GM19240 (cell line): ENCODE results near the gene SLC15A3.
A peak's percentile ranks its signal among the peaks of the same experiment; 100 is the strongest.

Source experiments
- DNase-seq: peaks from one replicate; pipeline ENCODE4 v3.0.0; 2011; ENCODE audit warnings: low spot score; ENCODE audit not compliant: insufficient read length

SLC15A3 gene

DNA sequence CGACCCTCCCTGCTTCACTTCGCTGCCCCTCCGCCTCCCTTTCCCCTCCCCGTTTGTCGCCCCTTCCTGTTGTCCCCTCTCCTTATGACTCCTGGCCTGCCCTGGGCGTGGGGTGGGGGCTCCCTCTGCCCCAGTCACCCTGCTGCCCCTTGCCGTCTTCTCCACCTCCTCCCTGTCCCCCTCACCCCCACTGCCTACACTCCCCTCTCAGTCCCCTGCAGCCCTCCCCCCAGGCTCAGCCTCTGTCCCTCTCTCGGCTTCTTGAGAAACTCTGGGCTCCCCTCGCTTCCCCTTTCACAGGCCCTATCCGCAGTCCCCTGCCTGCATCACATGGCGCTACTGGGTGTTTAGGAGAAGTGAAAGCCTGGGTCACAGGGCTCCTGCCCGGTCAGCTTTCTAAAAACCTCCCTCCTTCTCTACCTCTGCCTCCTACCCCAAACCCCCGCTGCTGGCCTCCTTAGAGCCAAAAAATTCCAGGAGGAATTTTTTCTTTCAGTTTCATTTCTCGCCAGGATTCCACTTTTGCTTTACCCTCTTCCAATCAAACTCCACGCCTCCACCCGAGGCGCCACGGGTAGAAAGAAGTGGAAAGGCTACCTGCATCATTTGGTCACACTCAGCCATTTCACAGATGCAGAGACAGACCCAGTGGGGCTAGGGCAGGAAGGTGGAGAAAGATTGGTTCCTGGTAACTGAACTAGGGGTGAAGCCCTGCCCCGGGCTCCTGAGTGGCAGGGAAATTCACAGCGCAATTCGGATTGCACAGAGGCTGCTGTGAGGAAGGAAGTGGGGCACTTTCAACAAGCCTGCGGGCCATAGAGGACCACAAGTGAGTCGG lies at the start of gene SLC15A3:
SLC15A3 (minus strand) TSS at position 273 of the 838 bp plus-strand sequence. CDS start 625 bp downstream, outside the sequence.
- DNase-seq: peak; percentile 83

DNA sequence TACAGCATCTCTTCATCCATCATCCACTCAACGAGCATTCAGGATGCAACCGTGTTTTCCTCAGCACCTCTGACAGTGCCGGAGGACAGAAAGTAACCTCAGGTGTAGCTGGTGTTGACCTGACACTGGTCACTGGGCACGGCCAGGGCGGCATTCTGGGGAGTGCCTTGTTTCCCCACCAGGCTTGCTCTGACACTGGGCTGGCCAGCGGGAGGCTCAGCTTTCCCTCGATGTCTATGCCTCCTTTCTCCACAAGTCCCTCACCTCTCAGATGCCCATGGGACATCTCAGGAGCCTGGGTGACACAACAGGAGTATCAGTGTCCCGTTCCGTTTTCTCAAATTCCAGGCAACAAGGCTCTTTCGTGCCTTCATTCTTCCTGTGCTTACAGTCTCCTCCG lies 48.5 kb upstream of the SLC15A3 start:
- DNase-seq: no peak

DNA sequence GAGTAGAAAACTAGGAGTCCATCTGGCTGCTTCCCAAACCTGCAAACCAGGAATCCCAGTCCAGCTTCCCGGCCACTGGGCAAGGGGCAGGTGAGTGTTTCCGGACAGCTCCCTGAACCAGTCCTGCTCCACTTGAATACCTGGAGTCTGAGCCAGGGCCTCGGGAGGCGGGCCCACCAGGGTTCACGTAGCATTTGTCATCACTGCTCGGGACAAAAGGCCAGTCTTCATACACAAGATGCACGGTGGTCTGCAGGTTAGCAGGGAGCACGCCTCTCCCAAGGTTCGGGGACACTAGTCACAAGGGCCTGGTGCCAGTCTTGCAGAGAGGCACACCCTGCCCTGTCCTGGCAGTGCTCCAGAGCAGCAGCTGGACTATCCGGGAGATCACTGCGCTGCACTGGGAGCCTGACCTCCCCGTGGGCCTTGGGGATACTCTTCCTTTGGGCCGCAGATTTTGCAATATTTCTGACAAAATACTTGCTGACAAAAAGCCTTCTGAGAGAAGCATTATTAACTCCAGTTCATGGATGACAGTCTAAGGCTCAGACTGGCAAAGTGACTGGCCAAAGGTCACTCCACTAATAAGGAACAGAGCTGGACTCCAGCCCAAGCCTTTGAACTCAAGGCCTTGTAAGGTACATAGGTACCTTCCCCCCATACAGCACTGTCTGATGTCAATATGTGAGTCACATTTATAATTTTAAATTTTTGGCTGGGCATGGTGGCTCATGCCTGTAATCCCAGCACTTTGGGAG lies 44.6 kb upstream of the SLC15A3 start:
- no peak for DNase-seq

DNA sequence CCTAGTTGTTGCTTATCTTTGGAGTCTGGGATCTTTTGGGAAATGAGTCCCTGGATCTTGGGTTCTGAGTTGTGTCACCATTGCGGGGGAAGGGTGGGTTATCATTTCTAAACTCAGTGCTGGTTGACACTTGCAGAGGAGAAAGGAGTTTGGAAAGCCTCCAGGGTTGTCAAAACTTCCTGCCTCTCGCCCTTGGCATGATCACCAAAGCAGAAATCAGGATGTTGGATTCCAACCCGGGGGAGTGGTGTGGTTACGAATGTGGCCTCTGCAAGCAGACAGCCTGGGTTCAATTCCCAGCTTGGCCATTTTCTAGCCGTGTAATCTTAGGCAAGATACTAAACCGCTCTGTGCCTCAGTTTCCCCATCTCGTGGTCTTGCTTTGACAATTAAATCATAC lies 43.8 kb upstream of the SLC15A3 start:
- no peak for DNase-seq

DNA sequence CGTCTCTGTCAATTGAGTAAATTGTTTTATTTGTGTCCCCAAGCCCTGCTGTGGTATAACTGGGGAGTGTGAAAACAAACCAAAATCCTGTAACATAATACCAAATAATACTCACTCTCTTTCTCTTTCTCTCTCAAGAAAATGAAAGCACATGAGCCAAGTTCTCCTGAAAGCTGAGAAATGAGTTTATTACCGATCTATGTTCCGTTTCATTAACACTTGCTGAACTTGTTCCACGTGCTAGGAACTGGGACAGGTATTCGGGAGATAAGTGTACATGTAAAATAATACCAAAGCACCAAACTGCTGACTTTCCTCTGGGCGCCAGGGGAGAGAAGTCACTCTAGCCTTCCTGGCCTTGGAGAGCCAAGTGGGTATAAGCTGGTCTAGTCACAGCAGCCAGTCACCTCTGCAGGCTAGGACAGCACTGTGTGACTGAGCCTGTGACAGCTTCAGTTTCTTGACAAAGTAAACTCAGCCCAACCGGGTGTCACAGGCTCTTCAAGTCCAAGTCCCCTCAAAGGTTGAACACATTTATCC lies 42.6 kb upstream of the SLC15A3 start:
- no peak for DNase-seq

DNA sequence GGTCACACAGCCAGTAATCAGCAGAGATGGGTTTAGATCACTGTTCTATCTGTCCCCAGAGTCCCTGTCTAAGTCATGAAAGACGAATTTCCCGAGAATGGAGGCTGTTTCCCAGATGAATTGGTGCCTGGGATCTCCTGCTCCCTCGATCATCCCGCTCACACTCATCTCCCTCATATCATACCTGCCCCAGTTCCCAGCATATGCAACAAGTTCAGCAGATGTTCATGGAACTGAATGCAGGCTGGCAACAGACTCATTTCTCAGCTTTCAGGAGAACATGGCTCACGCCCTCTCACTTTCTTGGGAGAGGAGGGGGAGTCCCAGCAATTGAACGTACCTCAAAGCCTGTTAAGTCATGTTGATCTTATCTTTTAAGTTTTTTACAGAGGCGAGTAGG lies 41.6 kb upstream of the SLC15A3 start:
- no peak for DNase-seq

DNA sequence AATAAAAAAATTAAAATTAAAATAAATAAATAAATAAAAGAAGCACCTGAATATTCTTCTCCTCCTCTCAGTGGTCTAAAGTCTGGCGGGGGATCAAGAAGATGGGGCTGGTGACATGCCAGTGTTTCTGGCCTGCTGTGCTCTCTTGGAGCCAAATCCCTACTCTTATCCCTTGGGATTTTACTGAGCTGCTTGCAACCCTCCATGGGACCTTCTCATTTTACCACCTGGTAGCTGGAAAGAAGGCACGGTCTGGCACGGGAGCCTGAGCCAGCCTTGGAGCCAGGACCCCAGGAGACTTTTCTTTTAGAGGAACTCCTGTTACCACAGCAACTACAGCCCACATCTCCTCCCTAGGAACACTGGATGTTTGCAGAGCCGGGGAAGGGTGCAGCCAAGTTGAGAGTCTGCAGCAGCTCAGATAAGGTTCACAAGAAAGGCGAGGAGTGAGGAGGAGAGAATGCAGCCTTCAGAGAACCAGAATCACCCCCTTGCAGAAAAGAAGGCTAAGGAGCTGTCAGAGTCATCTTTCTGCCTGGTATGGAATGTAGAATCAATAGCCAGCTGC lies 41.0 kb upstream of the SLC15A3 start:
- DNase-seq: no peak

DNA sequence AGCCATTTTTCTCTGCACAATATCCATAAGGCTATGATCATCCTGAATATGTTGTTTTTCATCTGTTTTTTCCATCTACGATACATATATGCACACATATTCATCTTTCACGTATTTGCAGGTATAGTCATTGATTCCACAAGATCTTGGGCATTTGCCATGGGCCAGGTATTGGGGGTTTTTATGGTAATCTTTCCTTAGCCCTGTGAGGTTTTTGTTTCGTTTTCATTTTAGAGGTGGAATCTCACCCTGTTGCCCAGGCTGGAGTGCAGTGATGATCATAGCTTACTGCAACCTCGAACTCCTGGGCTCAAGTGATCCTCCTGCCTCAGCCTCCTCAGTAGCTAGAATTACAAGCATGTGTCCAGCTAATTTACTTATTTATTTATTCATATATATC lies 39.5 kb upstream of the SLC15A3 start:
- DNase-seq: no peak

DNA sequence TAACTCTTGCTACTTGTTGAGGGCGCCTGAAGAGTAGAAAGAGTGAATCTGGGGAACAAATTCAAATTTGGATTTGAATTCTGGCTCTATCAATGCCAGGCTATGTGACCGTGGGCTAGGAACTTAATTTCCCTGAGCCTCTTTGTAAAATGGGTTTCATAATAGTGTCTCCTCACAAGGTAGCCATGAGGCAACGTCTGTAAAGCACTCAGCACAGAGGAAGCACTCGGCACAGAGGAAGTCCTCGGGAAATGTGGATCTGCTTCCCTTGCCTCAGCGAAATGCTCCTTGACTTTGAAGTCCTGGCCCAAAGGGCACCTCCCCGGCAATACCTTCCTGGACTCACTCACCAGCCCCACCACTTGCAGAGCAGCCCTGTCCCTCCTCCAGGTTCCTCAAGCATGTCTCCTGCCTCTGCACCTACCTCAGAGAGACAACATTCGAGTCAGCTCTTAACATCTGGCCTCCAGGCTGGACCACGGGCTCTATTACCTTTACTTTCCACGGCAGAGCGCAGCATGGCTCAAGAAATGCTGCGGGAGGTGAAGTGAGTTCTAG lies 37.2 kb upstream of the SLC15A3 start:
- DNase-seq: no peak

DNA sequence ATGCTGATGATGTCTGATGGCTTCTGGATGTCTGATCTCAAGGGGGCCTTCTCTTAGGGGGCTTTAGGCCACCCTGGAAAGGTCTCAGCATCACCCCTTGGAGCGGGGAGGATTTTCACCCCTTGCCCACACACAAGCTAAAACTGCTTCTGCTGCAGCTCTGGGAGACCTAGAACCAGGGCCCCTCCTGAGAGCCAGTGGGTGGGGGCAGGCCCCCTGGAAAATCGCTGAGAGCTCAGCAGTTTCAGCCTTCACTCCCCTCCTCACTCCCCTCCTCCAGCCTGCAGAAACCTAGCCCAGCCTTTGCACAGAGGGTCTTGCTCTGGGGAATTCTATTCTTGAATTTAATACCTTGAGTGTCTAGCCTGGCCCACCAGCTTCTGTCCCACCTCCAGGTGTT lies 36.7 kb upstream of the SLC15A3 start:
- DNase-seq: no peak

DNA sequence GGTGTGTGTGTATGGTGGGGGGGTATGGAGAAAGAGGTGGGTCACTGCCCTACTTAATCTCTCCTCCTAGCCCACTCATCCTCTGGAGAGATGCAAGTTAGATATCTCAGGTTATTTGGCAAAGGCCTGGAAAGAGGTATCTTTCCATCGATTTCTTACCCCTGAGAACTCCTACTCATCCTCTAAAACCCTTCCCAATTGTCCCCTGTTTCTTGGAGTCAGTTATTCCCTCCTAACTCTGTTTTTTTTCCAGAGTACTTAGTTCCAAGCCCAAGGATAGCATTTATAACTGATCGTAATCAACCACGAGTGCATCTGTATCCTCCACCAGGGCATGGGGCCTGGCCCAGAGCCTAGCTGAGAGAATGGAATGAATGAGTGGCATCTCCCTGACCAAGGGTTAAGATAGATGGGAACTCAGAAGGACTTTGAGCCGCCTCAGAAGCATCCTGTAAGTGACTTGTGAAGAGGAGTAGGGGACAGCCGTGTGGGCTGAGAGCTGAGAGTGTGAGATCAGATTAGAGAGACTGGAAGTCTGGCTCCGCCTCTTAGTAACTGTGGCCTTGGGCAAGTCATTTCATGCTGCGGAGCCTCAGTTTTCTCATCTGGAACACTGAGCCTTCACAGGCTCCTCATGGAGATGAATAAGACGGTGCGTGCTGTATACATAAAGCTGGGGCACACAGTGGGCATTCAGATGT lies 35.8 kb upstream of the SLC15A3 start:
- no peak for DNase-seq

DNA sequence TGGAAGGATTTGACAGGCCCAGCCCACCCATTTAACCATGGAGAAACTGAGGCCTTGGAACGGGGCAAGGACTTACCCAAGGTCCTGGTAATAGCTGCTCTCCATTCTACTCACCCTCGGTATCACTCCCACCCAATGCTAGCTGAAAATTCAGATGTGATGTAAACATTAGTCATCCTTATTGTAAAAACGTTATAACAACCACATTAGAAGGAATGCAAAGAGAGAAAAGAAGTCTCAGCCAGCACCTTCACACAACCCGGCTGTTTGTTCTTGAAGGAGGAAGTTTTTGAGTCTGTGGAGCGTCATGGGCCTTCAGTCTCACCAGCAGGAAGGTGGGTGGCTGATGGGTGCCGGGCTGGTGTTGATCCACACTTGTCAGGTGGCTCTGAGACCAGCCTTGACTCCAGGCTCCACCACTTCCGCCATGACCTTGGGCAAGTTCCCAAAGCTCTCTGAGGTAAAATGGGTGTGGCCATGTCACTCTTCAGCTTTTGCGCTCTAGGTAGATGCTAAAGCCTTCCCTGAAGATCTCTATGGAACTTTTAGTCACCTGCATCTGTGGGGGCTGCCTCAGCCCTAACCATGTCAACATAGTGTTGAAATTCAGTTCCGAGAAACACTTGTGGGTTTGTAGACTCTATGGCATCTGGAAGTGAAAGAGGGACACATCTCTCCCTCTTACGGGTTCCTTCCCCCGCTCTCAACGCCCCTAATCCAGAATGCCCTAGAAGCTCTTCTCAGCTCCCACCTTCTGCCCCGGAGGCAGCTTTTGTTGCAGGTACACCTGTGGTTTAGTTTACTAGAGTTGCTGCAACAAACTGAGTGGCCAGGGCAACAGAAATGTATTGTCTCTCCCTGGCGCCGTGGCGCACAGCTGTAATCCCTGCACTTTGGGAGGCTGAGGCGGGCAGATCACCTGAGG lies 34.3 kb upstream of the SLC15A3 start:
- no peak for DNase-seq

DNA sequence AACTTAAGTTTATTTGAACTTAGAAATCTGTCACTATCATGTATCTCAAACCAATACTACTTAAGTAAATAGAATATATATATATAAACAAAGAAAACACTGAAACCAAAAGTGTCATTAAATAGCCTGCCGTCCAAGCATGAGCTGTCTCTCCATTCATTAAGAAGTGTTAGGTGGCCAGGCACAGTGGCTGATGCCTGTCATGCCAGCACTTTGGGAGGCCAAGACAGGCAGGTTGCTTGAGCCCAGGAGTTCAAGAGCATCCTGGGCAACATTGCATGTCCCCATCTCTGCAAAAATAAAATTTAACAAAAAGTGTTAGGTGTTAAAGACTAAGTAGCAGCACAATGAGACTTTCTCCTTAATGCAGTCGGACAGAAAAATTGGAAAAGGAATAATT lies 33.5 kb upstream of the SLC15A3 start:
- DNase-seq: no peak

DNA sequence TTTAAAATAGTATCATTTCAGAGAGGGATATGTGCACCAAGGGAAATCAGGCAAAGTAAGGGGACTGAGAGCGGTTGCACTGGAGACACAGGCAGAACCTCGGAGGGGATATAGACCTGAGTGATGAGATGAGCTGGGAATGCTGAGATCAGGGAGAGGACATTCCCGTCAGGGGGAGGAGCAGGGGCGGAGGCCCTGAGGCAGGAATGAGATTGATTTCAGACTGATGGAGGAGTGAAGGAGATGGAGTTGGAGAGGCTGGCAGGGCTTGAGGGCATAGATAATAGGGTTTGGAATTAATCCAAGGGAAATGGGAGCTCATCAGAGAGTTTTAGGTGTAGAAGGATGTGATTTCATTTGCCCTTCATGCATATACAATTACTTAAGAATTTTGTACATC lies 32.7 kb upstream of the SLC15A3 start:
- no peak for DNase-seq

DNA sequence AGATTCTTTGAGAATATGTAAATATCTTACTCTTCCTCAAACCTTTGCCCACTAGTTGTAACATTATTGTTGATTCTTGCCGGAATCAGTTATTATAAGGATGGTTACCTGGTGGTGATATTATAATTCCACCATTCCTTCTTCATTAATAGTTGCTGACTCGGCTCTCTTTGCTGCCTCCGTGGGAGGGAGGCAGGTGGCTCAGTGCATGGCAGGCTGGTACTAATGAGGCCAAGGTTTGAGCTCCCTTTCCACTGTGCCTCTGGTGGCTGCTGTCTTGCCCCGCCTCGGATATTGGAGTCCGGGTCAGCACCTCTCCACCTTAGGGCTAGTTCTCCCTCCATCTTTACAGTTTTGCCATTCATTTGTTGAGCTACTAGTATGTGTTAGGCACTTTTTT lies 32.2 kb upstream of the SLC15A3 start:
- no peak for DNase-seq

DNA sequence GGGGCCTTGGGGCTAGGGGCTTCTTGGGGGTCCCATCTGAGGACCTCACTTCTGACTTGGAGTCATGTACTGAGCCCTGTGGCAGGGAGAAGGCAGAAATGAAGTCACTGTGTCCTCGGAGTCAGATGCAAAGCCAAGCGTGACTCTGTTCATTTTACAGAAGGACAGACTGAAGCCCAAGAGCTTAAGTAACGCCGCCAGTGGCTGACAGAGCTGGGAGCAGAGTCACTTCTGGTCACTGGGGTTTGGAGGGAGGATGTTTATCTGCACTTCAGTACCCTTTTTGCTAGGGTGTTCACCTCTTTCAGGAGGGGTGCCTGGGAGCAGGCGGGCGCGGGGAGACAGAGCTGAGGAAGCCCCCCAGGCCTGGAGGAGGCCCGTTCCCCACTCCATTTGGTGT lies 30.2 kb upstream of the SLC15A3 start:
- DNase-seq: no peak

DNA sequence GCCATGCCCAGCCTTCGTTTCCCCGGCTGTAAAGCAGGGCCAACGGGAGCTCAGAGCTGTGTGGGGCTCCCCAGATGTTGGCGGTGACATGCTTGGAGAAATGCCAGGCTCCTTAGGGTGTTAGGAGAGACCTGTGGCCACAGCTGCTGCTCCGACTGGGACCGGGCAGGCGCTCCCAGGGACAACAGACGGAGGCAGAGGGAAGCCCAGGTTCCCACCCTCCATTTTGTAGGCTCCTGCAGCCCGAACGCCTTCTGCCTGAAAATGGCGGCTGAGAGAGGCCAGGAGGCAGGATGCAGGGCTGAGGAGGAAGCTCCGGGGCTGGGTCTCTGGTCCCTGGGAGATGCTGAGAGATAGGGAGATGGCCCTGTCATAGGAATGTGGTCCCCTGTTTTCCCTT lies 29.5 kb upstream of the SLC15A3 start:
- DNase-seq: no peak

DNA sequence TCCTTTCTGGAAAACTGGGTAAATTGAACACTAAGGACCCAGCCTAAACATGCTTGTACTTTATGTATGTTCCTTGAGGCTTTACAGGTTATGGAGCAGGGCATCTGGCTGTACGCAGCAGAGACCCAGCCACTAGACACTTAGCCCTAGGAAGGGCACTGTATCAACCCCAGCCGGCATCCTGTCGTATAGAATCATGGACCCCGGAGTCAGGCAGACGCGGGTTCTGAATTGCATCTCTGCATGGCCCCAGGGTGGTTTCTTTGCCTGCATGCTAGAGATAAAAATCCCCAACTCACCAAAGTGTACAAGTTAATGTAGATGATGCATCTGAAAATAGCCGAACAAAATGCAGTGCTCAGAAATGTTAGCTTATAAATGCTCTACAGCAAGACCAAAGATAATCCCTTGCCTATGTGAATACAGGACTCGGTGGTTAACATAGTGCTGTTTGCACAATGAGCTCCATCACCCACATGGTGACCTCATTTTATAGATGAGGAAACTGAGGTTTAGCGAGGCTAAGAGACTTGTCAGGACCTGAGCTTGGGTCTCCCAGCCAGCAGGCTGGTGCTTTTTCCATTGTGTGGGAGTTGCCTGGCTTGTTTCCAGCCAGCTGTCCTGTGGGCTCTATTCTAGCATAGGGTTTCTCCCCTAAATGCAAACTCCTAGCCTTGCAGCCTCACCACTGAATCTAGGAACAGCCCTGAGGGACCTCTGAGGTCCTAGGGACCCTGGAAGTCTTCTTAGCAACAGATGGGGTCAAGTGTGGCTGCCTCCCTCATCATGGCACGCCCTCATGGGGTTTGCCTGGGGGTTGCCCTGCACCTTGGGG lies 26.8 kb upstream of the SLC15A3 start:
- no peak for DNase-seq

DNA sequence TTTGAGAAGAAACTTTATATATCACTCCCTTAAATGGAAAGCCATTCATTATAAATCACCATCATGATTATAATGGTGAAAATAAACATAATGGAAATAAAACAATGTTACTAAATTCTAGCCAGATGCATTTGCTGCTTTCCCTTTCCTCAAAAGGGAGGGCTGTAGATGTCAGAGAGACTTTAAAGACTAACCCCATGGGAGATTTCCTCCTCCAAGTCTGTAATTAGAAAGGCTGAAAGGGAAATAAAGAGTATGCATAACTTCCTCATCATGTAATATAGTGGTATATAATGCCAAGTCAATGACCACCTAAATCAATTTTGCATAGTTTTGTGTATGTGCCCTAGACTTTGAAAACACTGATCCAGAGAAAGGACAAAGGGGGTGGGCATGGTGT lies 25.9 kb upstream of the SLC15A3 start:
- DNase-seq: no peak
